SU-DHL-6 (cell line): ENCODE data around the gene MST1R.

Experiments used
- EZH2phosphoT487 ChIP-seq: fragments of 200-600 bp; sonication (generic), shearing (Covaris generic); conservative IDR thresholded peaks from 2 replicates; pipeline ENCODE4 v1.6.1; 2018; ENCODE audit warnings: mild to moderate bottlenecking, antibody characterized with exemption, low read length, moderate library complexity, mixed read lengths
- TF ChIP-seq, protein P1 (sequence below): fragments of 200-600 bp; sonication (generic); IDR thresholded peaks from one replicate; pipeline ENCODE4 v1.5.1; 2017; ENCODE audit warnings: antibody characterized with exemption, mild to moderate bottlenecking, low read length, moderate library complexity; ENCODE audit not compliant: insufficient read depth, poor library complexity, severe bottlenecking

DNA sequence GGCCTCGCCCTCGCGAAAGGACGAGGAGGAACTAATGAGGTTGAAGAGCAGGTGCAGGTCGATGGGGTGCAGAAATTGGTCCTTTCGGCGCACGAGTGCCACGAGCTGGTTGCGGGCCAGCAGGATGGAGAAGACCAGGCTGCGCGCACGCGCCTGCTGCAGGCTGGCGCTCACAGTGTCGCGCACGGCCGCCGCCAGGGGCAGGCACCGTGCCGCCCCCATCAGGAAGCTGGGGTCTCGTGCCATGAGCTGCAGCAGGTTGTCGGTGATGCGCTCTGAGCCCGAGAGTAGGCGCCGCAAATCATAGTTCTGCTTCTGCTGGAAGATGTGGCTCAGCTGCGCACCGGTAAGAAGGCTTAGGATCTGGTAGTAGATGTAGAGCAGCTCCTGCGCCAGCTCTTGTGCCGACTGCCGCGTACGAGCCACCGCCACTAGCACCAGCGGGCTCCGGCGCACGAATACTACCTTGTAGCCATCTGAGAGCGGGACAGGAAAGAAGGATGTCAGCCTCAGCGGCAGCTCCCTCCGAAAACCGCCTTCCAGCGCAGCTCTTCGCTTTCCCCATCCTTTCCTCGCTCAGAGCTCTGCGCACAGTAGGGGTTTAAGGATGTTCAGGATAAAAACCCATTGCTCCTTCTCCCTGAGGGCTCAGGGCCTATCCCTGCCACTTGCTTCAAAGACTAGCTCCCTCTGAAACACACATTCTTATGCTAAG is 6.9 kb upstream of the MST1R start:
- TF ChIP-seq, protein P1, sequence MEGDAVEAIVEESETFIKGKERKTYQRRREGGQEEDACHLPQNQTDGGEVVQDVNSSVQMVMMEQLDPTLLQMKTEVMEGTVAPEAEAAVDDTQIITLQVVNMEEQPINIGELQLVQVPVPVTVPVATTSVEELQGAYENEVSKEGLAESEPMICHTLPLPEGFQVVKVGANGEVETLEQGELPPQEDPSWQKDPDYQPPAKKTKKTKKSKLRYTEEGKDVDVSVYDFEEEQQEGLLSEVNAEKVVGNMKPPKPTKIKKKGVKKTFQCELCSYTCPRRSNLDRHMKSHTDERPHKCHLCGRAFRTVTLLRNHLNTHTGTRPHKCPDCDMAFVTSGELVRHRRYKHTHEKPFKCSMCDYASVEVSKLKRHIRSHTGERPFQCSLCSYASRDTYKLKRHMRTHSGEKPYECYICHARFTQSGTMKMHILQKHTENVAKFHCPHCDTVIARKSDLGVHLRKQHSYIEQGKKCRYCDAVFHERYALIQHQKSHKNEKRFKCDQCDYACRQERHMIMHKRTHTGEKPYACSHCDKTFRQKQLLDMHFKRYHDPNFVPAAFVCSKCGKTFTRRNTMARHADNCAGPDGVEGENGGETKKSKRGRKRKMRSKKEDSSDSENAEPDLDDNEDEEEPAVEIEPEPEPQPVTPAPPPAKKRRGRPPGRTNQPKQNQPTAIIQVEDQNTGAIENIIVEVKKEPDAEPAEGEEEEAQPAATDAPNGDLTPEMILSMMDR, result no peak
- TF ChIP-seq EZH2phosphoT487, result no peak
